Skeletal muscle tissue (tissue), 4 donors: ENCODE measurements around the gene EPHB1. TPM values are rescaled to one million over a fixed set of nuclear protein-coding genes. Genes with fewer than 3 reads are reported as not detected.

Experiments
- H3K27ac ChIP-seq: one replicate; pipeline ENCODE4 v1.7.0; 2013; ENCODE audit warnings: mild to moderate bottlenecking, low read depth, low read length, inconsistent platforms
- H3K27me3 ChIP-seq, 3 donors: one replicate each; pipeline ENCODE4 v1.7.0; 2013; ENCODE audit warnings: low read length in 3 of 3; ENCODE audit not compliant: control insufficient read depth in 3 of 3, insufficient read depth in 3 of 3
- H3K36me3 ChIP-seq, 3 donors: one replicate each; pipeline ENCODE4 v1.7.0; 2013; ENCODE audit warnings: low read length in 3 of 3; ENCODE audit not compliant: control insufficient read depth in 3 of 3, insufficient read depth in 3 of 3
- H3K4me1 ChIP-seq, 3 donors: one replicate each; pipeline ENCODE4 v1.7.0; 2013; ENCODE audit warnings: low read length in 3 of 3, mild to moderate bottlenecking in 3 of 3; ENCODE audit not compliant: control insufficient read depth in 3 of 3, insufficient read depth in 3 of 3
- H3K4me3 ChIP-seq, 3 donors: one replicate each; pipeline ENCODE4 v1.7.0; 2013; ENCODE audit warnings: low read length in 3 of 3
- H3K9ac ChIP-seq, 3 donors: one replicate each; pipeline ENCODE4 v1.7.0; 2013; ENCODE audit warnings: low read length in 3 of 3, mild to moderate bottlenecking in 3 of 3, moderate library complexity in 2 of 3, low read depth in 1 of 3
- H3K9me3 ChIP-seq, 3 donors: one replicate each; pipeline ENCODE4 v1.7.0; 2013; ENCODE audit warnings: low read length in 3 of 3; ENCODE audit not compliant: control insufficient read depth in 3 of 3
- total RNA-seq: library from RNA; depleted of rRNA; stranded (reverse); fragments of >200 nt; gene quantifications from one replicate; pipeline ENCODE4 v1.2.3, GENCODE V29; 2014
- donor health status: Osteomylitis.

EPHB1 gene
- total RNA-seq, 1 donor from 2014 or later: 5.7 TPM

DNA sequence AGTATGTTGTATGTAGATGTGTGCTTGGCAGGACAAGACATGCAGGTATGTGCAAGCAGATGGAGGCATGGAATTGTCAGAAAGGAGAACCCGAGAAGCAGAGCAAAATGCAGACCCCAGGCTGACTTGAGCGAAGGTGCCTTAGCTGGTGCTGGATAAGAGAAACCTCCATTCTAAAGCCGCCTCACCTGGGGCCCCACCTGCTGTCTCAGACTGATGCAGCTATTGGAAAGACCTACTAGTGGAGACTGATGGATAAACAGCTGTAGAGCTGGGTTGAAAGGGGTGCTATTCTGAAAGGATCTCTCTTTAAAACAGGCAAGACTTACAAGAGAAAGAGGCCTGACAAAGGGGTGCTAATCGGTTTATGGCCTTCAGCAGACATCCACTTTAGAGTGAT is 86.2 kb downstream of the EPHB1 start:
- no peak overlapping the region for H3K27ac ChIP-seq
- H3K9ac ChIP-seq: no peak overlapping the region
- no peaks in the 10 kb centered on the region for H3K27me3 ChIP-seq
- no peaks in the 10 kb centered on the region for H3K9me3 ChIP-seq
- no peak overlapping the region for H3K4me3 ChIP-seq
- H3K36me3 ChIP-seq: no peaks in the 10 kb centered on the region
- peaks cover 0 to 9% (median 2%) of the 10 kb centered on the region in 3 donors for H3K4me1 ChIP-seq

- Histone ChIP-seq H3K4me3 (no peak overlapping the region), H3K4me1 (peaks cover 0 to 5% (median 2%) of the 10 kb centered on the region in 3 donors), H3K36me3 (no peaks in the 10 kb centered on the region), H3K27me3 (no peaks in the 10 kb centered on the region), H3K9ac (no peak overlapping the region), H3K9me3 (no peaks in the 10 kb centered on the region), H3K27ac (no peak overlapping the region)
These were observed 88.8 kb downstream of the EPHB1 start for GRCh38 chr3:134883697-134884385.

DNA sequence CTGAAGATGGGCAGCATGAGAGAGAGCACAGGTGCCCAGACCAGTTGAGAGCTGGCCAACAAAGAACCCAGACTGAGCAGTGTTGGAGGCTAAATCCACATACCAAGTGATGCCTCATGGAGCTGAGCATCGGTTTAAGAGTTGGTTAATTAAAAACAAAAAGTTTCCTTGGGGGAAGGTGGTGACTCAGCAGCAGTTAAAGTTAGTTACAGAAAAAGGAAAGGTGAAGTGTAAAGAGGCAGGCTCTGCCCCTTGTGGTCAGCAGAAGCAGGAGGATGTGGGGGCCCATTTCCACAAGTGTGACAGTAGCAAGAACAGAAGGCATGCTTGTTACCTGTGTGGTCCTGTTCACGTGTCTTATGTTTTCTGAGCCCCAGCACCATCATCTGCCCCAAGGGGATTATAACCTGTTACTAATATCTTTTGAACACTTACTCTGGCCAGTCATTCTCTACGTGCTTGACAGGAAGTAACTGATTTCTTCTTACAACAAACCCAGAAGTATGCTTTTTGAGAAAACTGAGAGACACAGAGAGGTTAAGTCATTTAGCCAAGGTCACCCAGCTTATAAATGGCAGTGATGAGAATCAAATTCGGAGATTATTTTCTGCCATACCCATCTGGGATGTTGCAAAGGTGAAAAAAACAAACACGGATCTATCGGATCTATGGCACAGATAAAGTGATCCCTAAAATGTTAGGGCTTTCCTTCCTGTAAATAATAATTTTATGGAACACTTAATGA is 91.0 kb downstream of the EPHB1 start:
- Histone ChIP-seq H3K36me3 (no peaks in the 10 kb centered on the region), H3K27me3 (no peaks in the 10 kb centered on the region), H3K9ac (no peak overlapping the region), H3K9me3 (no peaks in the 10 kb centered on the region), H3K4me3 (no peak overlapping the region), H3K4me1 (peaks cover 0 to 5% (median 2%) of the 10 kb centered on the region in 3 donors), H3K27ac (no peak overlapping the region)

DNA sequence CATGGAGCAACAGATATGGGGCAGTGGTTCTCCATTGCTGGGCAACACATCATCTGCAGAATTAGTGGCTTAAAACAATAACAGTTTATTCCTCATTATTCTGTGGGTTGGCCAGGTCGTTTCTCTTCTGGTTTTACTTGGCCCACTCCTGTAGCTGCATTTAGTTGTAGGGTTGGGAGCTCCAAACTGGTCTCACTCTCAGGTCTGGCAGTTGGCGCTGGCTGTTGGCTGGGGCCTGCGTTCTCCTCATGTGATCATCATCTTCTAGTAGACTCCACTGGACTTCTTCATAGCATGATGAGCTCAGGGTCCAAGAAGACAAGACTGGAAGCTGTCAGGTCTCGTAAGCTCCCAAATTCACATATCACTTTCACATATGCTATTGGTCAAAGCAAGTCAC is 91.9 kb downstream of the EPHB1 start:
- Histone ChIP-seq H3K4me1 (peaks cover 0 to 5% (median 2%) of the 10 kb centered on the region in 3 donors), H3K27me3 (no peaks in the 10 kb centered on the region), H3K9ac (no peak overlapping the region), H3K36me3 (no peaks in the 10 kb centered on the region), H3K9me3 (no peaks in the 10 kb centered on the region), H3K27ac (no peak overlapping the region), H3K4me3 (no peak overlapping the region)

DNA sequence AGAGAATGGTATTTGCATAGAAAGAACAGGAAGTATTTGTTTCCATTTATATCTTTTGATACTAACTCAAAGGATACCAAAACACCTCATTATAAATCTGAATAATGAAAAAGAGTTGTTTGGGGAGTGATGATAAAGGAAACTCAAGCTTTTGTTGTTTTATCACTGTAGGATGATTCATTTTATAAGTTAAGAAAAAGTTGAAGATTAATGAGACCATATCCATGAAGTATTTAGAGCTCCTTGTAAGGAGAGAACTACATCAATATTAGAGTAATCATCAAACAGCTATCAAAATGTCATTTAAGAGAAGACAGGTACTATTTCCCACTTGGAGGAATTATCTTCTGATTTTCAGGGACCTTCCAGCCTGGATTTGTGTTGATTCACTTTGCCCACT is 92.5 kb downstream of the EPHB1 start:
- no peak overlapping the region for H3K9ac ChIP-seq
- peaks cover 0 to 5% (median 2%) of the 10 kb centered on the region in 3 donors for H3K4me1 ChIP-seq
- H3K27ac ChIP-seq: no peak overlapping the region
- no peak overlapping the region for H3K4me3 ChIP-seq
- H3K27me3 ChIP-seq: no peaks in the 10 kb centered on the region
- no peaks in the 10 kb centered on the region for H3K36me3 ChIP-seq
- H3K9me3 ChIP-seq: no peaks in the 10 kb centered on the region

DNA sequence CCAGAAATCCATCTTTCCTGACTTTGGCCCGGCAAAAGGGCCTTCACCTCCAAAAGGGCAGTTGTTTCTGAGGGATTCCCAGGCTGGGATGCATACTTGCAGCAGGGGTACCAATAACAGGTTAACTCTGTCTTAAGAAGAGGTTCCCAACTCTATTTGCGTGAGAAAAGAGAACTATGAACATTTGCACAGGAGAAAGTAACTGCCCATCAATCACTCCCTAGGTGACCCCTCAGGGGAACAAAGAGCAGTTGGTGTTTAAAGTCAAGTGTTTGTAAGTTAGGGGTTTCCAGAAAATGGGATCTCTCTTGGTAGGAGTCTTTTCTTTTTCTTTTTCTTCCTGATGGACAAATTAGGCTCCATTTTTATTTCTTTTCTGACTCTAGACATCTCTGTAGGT is 97.3 kb downstream of the EPHB1 start:
- Histone ChIP-seq H3K27ac (no peak overlapping the region), H3K4me1 (peaks cover 0 to 1% (median 0%) of the 10 kb centered on the region in 3 donors), H3K9ac (no peak overlapping the region), H3K4me3 (no peak overlapping the region), H3K36me3 (no peaks in the 10 kb centered on the region), H3K9me3 (no peaks in the 10 kb centered on the region), H3K27me3 (no peaks in the 10 kb centered on the region)

- Histone ChIP-seq H3K36me3 (no peaks in the 10 kb centered on the region), H3K27ac (no peak overlapping the region), H3K9me3 (no peaks in the 10 kb centered on the region), H3K27me3 (no peaks in the 10 kb centered on the region), H3K4me1 (peaks cover 0 to 6% (median 0%) of the 10 kb centered on the region in 3 donors), H3K9ac (no peak overlapping the region), H3K4me3 (no peak overlapping the region)
These were observed 97.7 kb downstream of the EPHB1 start for GRCh38 chr3:134892761-134893160.

- Histone ChIP-seq H3K36me3 (no peaks in the 10 kb centered on the region), H3K27ac (no peak overlapping the region), H3K4me3 (no peak overlapping the region), H3K9ac (no peak overlapping the region), H3K9me3 (no peaks in the 10 kb centered on the region), H3K27me3 (no peaks in the 10 kb centered on the region), H3K4me1 (peaks cover 0 to 21% (median 9%) of the 10 kb centered on the region in 3 donors)
These were observed 99.5 kb downstream of the EPHB1 start for GRCh38 chr3:134894533-134894932.

DNA sequence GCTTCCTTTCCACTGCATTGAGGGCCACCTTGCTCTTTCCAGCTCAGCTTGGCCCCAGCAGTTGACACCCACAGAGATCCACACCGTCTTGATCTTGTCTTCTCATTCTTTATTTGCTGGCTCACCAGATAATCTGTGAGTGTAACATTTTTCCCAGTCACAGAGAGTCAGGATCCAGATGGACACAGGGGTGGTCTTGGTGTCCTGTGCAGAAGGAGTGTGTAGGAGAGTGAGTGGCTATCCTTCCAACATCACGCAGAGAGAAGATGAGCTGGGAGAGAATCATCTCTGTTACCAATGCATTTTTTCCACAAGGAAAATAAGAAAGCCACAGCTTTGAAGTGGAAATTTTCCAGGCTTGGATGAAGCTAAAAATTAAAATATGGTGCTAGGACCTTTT is 100.1 kb downstream of the EPHB1 start:
- Histone ChIP-seq H3K9ac (no peak overlapping the region), H3K9me3 (no peaks in the 10 kb centered on the region), H3K27me3 (no peaks in the 10 kb centered on the region)

DNA sequence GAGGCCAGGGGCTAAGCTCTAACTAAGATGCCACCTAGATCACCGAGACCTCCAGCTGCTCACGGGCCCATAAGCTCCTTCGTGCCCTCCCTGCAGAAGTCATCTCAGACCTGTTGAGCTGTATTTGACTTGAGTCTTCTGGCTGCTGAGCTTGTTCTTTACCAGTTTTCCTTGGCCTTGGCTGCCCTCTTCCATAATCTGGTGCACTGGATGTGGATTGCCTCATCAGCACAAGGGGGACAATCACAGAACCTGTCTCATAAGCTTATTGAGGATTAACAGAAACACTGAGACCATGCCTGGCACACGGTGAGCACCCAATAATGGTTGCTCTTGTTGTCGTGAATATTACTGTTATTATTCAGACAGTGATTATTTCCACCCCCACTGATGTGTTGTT is 101.1 kb downstream of the EPHB1 start:
- no peak overlapping the region for H3K27ac ChIP-seq
- peaks cover 0 to 24% (median 9%) of the 10 kb centered on the region in 3 donors for H3K4me1 ChIP-seq
- no peaks in the 10 kb centered on the region for H3K36me3 ChIP-seq
- no peak overlapping the region for H3K9ac ChIP-seq
- H3K9me3 ChIP-seq: no peaks in the 10 kb centered on the region
- H3K27me3 ChIP-seq: no peaks in the 10 kb centered on the region
- H3K4me3 ChIP-seq: no peak overlapping the region

More for the DNA sequence above, 100.1 kb downstream of the EPHB1 start:
- no peaks in the 10 kb centered on the region for H3K36me3 ChIP-seq
- no peak overlapping the region for H3K27ac ChIP-seq
- peaks cover 0 to 21% (median 9%) of the 10 kb centered on the region in 3 donors for H3K4me1 ChIP-seq
- H3K4me3 ChIP-seq: no peak overlapping the region
